Parathyroid adenoma (tissue), 2 donors: Measurements from ENCODE around the gene UCK1.

Experiments used
- H2AFZ ChIP-seq: fragments of 300-600 bp; sonication (generic); one replicate; pipeline ENCODE4 v1.7.0; 2017; ENCODE audit warnings: antibody characterized with exemption, mild to moderate bottlenecking
- H3K27ac ChIP-seq: fragments of 300-600 bp; sonication (generic); one replicate; pipeline ENCODE4 v1.7.0; 2017
- H3K27me3 ChIP-seq: fragments of 300-600 bp; sonication (generic); one replicate; pipeline ENCODE4 v1.7.0; 2017; ENCODE audit warnings: low read length; ENCODE audit not compliant: control insufficient read depth, insufficient read depth
- H3K36me3 ChIP-seq: fragments of 300-600 bp; sonication (generic); one replicate; pipeline ENCODE4 v1.7.0; 2017; ENCODE audit warnings: low read length; ENCODE audit not compliant: control insufficient read depth, insufficient read depth
- H3K4me1 ChIP-seq: fragments of 300-600 bp; sonication (generic); one replicate; pipeline ENCODE4 v1.7.0; 2017; ENCODE audit warnings: control low read depth
- H3K4me2 ChIP-seq: fragments of 300-600 bp; sonication (generic); one replicate; pipeline ENCODE4 v1.7.0; 2017; ENCODE audit warnings: low read length
- H3K4me3 ChIP-seq: fragments of 300-600 bp; sonication (generic); one replicate; pipeline ENCODE4 v1.7.0; 2017; ENCODE audit warnings: low read depth, low read length
- H3K79me2 ChIP-seq: fragments of 300-600 bp; sonication (generic); one replicate; pipeline ENCODE4 v1.7.0; 2017; ENCODE audit warnings: control low read depth
- H3K9ac ChIP-seq: fragments of 300-600 bp; sonication (generic); one replicate; pipeline ENCODE4 v1.7.0; 2017; ENCODE audit warnings: mild to moderate bottlenecking
- H3K9me3 ChIP-seq: fragments of 300-600 bp; sonication (generic); one replicate; pipeline ENCODE4 v1.7.0; 2017; ENCODE audit warnings: low read length; ENCODE audit not compliant: control insufficient read depth
- TF ChIP-seq, protein P1 (sequence below): fragments of 300-600 bp; sonication (generic); IDR thresholded peaks from one replicate; pipeline ENCODE4 v1.7.0; 2017; ENCODE audit warnings: antibody characterized with exemption, mild to moderate bottlenecking
- donor health status: primary hyperparathyroidism.

UCK1 gene

DNA sequence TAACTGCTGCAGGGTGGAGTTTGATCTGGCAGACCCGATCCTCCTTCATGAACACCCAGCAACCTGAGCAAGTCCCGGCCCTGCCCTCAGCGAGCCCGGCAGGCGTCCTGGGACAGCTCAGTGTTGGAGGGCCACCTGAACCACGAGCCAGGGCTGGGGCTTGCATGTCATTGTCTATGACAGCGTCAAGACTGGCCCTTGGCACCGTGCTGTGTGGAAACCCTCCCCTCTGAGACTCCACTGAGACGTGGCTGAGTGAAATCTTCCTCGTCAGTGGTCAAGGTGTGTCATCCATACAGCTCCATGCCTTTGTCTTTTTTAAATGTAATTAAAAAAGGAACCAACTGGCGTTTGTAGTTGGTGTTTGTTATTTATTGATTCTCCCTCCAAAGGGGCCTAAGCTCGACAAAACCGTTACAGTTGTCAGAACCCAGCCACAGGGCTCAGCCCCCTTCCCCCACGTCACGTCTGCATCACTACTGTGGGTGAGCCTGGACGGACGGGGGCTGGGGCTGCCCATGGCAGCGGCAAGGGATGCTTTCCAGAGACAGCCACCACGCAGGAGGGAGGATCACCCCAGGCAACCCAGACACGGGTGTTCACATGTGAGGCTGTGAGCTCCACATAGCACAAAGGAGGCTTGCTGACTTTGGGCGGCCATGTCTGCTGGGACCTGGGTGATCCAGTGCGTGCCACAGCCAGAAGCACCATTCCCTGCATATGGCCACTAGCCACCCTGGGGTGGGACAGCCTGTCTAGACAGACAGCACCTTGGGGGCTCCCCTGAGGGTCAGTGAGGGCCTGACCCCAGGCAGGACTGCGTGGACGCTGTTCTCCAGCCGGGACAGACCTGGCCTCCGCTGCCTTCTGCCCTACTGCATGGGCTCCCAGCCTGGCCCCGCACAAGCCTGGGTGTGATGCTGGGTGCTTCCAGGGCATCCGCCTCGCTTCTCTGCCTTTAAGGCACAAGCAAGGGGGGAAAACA lies 7.3 kb downstream of the UCK1 start:
- no peaks in the 10 kb centered on the region for H3K36me3 ChIP-seq
- no peaks in the 10 kb centered on the region for H3K4me1 ChIP-seq
- no peak overlapping the region for H3K4me3 ChIP-seq
- no peak overlapping the region for H3K4me2 ChIP-seq
- TF ChIP-seq, protein P1, sequence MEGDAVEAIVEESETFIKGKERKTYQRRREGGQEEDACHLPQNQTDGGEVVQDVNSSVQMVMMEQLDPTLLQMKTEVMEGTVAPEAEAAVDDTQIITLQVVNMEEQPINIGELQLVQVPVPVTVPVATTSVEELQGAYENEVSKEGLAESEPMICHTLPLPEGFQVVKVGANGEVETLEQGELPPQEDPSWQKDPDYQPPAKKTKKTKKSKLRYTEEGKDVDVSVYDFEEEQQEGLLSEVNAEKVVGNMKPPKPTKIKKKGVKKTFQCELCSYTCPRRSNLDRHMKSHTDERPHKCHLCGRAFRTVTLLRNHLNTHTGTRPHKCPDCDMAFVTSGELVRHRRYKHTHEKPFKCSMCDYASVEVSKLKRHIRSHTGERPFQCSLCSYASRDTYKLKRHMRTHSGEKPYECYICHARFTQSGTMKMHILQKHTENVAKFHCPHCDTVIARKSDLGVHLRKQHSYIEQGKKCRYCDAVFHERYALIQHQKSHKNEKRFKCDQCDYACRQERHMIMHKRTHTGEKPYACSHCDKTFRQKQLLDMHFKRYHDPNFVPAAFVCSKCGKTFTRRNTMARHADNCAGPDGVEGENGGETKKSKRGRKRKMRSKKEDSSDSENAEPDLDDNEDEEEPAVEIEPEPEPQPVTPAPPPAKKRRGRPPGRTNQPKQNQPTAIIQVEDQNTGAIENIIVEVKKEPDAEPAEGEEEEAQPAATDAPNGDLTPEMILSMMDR, result no peak
- no peak overlapping the region for H3K27ac ChIP-seq
- no peak overlapping the region for H3K9ac ChIP-seq
- H2AFZ ChIP-seq, result no peak overlapping the region
- no peaks in the 10 kb centered on the region for H3K27me3 ChIP-seq
- no peaks in the 10 kb centered on the region for H3K9me3 ChIP-seq
- H3K79me2 ChIP-seq, result no peaks in the 10 kb centered on the region

DNA sequence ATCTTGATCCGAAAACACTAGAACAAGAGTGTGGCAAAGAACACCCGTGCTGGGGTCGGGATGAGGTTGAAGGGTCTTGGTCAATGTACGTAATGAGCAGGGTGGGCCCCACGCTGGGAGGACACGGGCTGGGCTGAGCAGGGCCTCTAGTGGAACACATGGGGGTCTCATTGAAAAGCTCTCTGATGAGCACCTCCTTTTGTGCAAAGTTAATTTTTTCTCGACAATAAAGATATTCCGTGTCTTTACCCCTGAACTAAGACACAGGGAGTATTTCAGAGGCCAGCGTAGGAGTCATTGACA lies 8.0 kb downstream of the UCK1 start:
- H3K27ac ChIP-seq, result no peak overlapping the region
- H3K9ac ChIP-seq, result no peak overlapping the region
- H3K36me3 ChIP-seq, result no peaks in the 10 kb centered on the region
- H3K4me3 ChIP-seq, result no peak overlapping the region
- H3K27me3 ChIP-seq, result no peaks in the 10 kb centered on the region
- no peaks in the 10 kb centered on the region for H3K4me1 ChIP-seq
- H3K4me2 ChIP-seq, result no peak overlapping the region
- H3K9me3 ChIP-seq, result no peaks in the 10 kb centered on the region
- TF ChIP-seq, protein P1, result no peak
- H2AFZ ChIP-seq, result no peak overlapping the region
- H3K79me2 ChIP-seq, result no peaks in the 10 kb centered on the region

DNA sequence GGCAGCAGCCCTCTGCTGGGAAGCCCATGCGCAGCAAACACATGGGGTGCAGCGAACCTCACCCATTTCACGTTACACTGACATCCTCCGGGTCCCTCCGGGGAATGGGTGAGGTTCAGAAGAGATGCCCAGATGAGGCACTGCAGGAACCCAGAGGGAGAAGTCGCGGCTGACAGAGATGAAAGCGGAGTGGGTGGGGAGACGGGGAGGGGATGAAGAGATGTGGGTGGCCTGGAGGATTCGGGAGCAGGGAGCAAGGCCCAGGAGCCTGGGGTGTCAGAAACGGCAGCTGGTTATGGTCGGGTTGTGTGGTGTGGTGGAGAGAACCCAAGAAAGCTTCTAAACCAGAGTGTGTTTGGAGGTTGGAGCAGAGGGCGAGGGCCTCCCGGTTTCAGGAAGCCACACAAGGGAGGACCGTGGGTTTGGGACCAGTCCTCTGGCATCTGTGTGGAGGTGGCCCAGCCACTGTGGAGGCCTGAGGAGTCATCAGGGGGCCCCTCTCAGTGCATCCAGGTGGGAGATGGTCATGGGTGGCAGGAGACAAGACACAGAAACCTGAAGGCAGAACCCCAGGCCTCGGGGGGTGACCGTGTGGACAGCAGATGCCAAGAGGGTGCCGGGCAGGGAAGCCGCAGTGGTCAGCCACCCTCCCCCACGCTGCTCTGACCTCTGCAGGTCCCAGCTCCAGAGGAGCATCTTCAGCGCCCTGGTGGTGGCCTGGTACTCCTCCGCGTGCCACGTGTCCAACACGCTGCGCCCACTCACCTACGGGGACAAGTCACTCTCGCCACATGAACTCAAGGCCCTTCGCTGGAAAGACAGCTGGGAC lies 8.6 kb downstream of the UCK1 start:
- no peaks in the 10 kb centered on the region for H3K36me3 ChIP-seq
- TF ChIP-seq, protein P1, result no peak
- no peak overlapping the region for H3K4me2 ChIP-seq
- no peak overlapping the region for H3K9ac ChIP-seq
- H2AFZ ChIP-seq, result no peak overlapping the region
- H3K4me1 ChIP-seq, result no peaks in the 10 kb centered on the region
- H3K27ac ChIP-seq, result no peak overlapping the region
- no peaks in the 10 kb centered on the region for H3K9me3 ChIP-seq
- no peaks in the 10 kb centered on the region for H3K79me2 ChIP-seq
- H3K27me3 ChIP-seq, result no peaks in the 10 kb centered on the region
- H3K4me3 ChIP-seq, result no peak overlapping the region

DNA sequence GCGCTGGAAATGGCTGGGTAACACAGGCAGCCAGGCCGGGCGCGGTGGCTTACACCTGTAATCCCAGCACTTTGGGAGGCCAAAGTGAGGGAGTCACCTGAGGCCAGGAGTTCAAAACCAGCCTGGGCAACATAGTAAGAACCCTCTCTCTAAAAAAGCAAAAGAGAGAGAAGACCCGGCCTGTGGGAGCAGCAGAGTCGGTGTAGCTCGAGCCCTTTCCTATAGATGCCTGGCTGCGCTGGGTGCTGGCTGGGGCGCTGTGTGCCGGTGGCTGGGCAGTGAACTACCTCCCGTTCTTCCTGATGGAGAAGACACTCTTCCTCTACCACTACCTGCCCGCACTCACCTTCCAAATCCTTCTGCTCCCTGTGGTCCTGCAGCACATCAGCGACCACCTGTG lies 9.2 kb downstream of the UCK1 start:
- TF ChIP-seq, protein P1, result no peak
- no peaks in the 10 kb centered on the region for H3K36me3 ChIP-seq
- no peak overlapping the region for H3K27ac ChIP-seq

More for the DNA sequence above, 9.2 kb downstream of the UCK1 start:
- H3K79me2 ChIP-seq, result no peaks in the 10 kb centered on the region
- no peaks in the 10 kb centered on the region for H3K9me3 ChIP-seq
- H3K9ac ChIP-seq, result no peak overlapping the region
- H3K4me3 ChIP-seq, result no peak overlapping the region
- H3K27me3 ChIP-seq, result no peaks in the 10 kb centered on the region
- H2AFZ ChIP-seq, result no peak overlapping the region
- H3K4me2 ChIP-seq, result no peak overlapping the region
- H3K4me1 ChIP-seq, result no peaks in the 10 kb centered on the region
